ENCODE data around the gene TOMM7. TPM values are rescaled to one million over a fixed set of nuclear protein-coding genes. Genes with fewer than 3 reads are reported as not detected.

The TOMM7 gene
- total and polyA plus RNA-seq, 10 of the 15 experiments (the other 5 are each of a cell fraction or from before 2014, with no cell fraction given) = 151 to 1,497 (median 322) TPM

DNA sequence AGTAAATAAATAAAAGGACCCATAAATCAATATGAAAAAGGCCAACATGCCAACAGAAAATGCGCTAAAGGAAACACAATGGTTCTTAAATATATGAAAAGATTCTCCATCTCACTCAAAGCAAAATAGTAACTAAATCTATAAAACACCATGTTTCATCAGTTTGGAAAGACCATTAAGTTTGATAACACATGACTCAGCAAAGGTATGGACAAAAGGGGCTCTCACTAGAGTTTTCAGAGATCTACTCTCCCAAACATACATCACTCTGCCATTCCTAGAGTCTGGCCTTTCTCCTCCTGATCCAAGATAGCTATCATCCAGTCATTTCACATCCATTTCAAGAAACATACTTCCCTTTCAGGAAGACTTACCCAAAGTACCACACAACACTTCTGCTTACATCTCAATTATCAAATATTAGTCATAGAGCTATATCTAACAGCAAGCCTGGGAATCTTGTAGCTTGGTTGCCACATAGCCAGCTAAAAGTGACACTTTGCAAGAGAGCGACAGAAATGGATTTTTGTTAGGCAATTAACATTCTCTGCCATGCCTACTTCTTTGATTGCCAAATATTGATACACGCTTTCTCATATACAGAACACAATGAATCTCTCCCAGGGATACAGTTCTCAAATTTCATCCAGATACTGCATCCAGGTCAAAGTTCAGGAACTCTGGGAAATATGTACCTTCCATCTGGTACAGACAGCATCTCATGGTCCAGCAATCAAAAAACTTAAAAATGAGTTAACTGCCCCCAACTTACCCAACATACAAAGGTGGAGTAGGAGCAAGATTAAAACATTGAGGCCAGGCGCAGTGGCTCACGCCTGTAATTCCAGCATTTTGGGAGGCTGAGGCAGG lies 28.8 kb downstream of the TOMM7 start:
- Histone ChIP-seq H4K20me1 (ENCODE audit: control insufficient read depth, insufficient read depth) (no peaks in the 10 kb centered on the region), H3K9me3 (replicated peaks; ENCODE audit: control insufficient read depth, insufficient read depth, low read length) (no peaks in the 10 kb centered on the region), H3K27ac (ENCODE audit: control insufficient read depth, insufficient read depth) (no peak overlapping the region), H3K36me3 (ENCODE audit: control insufficient read depth in 2 of 2, insufficient read depth in 2 of 2, low read length in 1 of 2) (no peaks in the 10 kb centered on the region), H3K4me3 (no peak overlapping the region), H3K4me2 (ENCODE audit: control insufficient read depth, insufficient read depth) (no peak overlapping the region), H3K9ac (ENCODE audit: control insufficient read depth, insufficient read depth, low read length) (no peak overlapping the region), H3K4me1 (ENCODE audit: control insufficient read depth, insufficient read depth, low read length) (no peaks in the 10 kb centered on the region), H2AFZ (ENCODE audit: control insufficient read depth, low read depth, low read length) (no peak overlapping the region), H3K27me3 (replicated peaks in 1 of 2; ENCODE audit: control insufficient read depth in 2 of 2, insufficient read depth in 2 of 2, low read length in 1 of 2) (no peaks in the 10 kb centered on the region), H3K79me2 (ENCODE audit: control insufficient read depth, insufficient read depth, low read length) (no peaks in the 10 kb centered on the region)
- intact Hi-C loops (cut with micrococcal nuclease; ENCODE audit: unreplicated experiment) (no loop called here), in situ Hi-C loops (cut with MboI) (no loop called here)
- TF ChIP-seq, protein P1, sequence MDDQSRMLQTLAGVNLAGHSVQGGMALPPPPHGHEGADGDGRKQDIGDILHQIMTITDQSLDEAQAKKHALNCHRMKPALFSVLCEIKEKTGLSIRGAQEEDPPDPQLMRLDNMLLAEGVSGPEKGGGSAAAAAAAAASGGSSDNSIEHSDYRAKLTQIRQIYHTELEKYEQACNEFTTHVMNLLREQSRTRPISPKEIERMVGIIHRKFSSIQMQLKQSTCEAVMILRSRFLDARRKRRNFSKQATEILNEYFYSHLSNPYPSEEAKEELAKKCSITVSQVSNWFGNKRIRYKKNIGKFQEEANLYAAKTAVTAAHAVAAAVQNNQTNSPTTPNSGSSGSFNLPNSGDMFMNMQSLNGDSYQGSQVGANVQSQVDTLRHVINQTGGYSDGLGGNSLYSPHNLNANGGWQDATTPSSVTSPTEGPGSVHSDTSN (IDR thresholded peaks at IDR 0.05; ENCODE audit: insufficient replicate concordance, low read depth, low read length) = no peak
- TF ChIP-seq KAT2A (conservative IDR thresholded peaks at IDR 0.05; ENCODE audit: control insufficient read depth, low read depth, low read length) (no peak), PAX5 (IDR thresholded peaks at IDR 0.05; ENCODE audit: borderline replicate concordance, low read depth, low read length) (no peak), RAD21 (IDR thresholded peaks at IDR 0.05; ENCODE audit: insufficient read depth, low read depth, low read length) (no peak), YBX1 (IDR thresholded peaks at IDR 0.05) (no peak), NBN (IDR thresholded peaks at IDR 0.05) (no peak)
- no peak for ATAC-seq
- ChIA-PET CTCF (interaction anchor here (1.2 to 1.9 kb wide), 3 partner anchors 11 to 262 kb away, joined by 3 to 5 read pairs (median 4); no protein-coding TSS in a partner anchor), RAD21 (ENCODE audit: unreplicated experiment) (no interaction called here), SMC1A (ENCODE audit: uncharacterized antibody, unreplicated experiment) (interaction anchor here (1.1 to 1.9 kb wide), 3 partner anchors 166 to 293 kb away, joined by 3 to 7 read pairs (median 3); no protein-coding TSS in a partner anchor), POLR2A (no interaction called here)
- no TSS peak for BruUV-seq (replicated peaks)
- 75% methylated on average over 5 of the region's 5 CpGs for WGBS (ENCODE audit: insufficient coverage, insufficient replicate concordance, low lambda C conversion rate, missing lambda C conversion rate)
- FAIRE-seq = no peak
- no peak for DNase-seq (ENCODE audit: low read depth, low spot score)
